MM.1S (cell line): ENCODE data around the gene MRPS21.
A peak's percentile ranks its signal among the peaks of the same experiment; 100 is the strongest.

Experiments used
- DNase-seq: peaks from one replicate; pipeline ENCODE4 v3.0.0-alpha.2; 2015
- H2AFZ ChIP-seq: fragments of 300-600 bp; sonication (generic); 2 replicates; pipeline ENCODE4 v1.6.0; 2016; ENCODE audit warnings: antibody characterized with exemption, low read length
- H3F3A ChIP-seq: fragments of 300-600 bp; sonication (generic); 2 replicates; pipeline ENCODE4 v1.6.1; 2016; ENCODE audit warnings: mild to moderate bottlenecking, antibody characterized with exemption, low read length, moderate library complexity, mixed read lengths; ENCODE audit not compliant: insufficient read depth
- H3K27ac ChIP-seq: fragments of 300-600 bp; sonication (generic); 2 replicates; pipeline ENCODE4 v1.5.1; 2016; ENCODE audit warnings: mild to moderate bottlenecking, low read length
- H3K27me3 ChIP-seq: fragments of 300-600 bp; sonication (generic); replicated peaks from 2 replicates; pipeline ENCODE4 v1.6.0; 2016; ENCODE audit warnings: low read length; ENCODE audit not compliant: insufficient read depth
- H3K36me3 ChIP-seq: fragments of 300-600 bp; sonication (generic); replicated peaks from 2 replicates; pipeline ENCODE4 v1.6.1; 2016; ENCODE audit warnings: mild to moderate bottlenecking, low read length, mixed read lengths; ENCODE audit not compliant: insufficient read depth
- H3K4me1 ChIP-seq: fragments of 300-600 bp; sonication (generic); 2 replicates; pipeline ENCODE4 v1.6.1; 2016; ENCODE audit warnings: low read length, mixed read lengths
- H3K4me2 ChIP-seq: fragments of 300-600 bp; sonication (generic); 2 replicates; pipeline ENCODE4 v1.6.0; 2016; ENCODE audit warnings: low read depth, low read length
- H3K4me3 ChIP-seq: fragments of 300-600 bp; sonication (generic); 2 replicates; pipeline ENCODE4 v1.5.1; 2016; ENCODE audit warnings: low read length, mixed read lengths
- H3K79me2 ChIP-seq: fragments of 300-600 bp; sonication (generic); 2 replicates; pipeline ENCODE4 v1.6.1; 2016; ENCODE audit warnings: mixed run types, low read length, mixed read lengths
- H3K9ac ChIP-seq: fragments of 300-600 bp; sonication (generic); 2 replicates; pipeline ENCODE4 v1.6.1; 2016; ENCODE audit warnings: low read length, mixed read lengths
- H3K9me2 ChIP-seq: fragments of 300-600 bp; sonication (generic); replicated peaks from 2 replicates; pipeline ENCODE4 v1.6.1; 2016; ENCODE audit warnings: mild to moderate bottlenecking, low read length, mixed read lengths; ENCODE audit not compliant: insufficient read depth
- H3K9me3 ChIP-seq: fragments of 300-600 bp; sonication (generic); replicated peaks from 2 replicates; pipeline ENCODE4 v1.6.1; 2016; ENCODE audit warnings: mild to moderate bottlenecking, low read length, mixed read lengths; ENCODE audit not compliant: insufficient read depth
- H4K20me1 ChIP-seq: fragments of 300-600 bp; sonication (generic); 2 replicates; pipeline ENCODE4 v1.6.1; 2016; ENCODE audit warnings: mild to moderate bottlenecking, low read length, moderate library complexity, mixed read lengths; ENCODE audit not compliant: insufficient read depth
- EZH2 ChIP-seq: fragments of 300-600 bp; sonication (generic); optimal IDR thresholded peaks from 2 replicates; pipeline ENCODE3; 2017; ENCODE audit warnings: low read depth, mild to moderate bottlenecking, antibody characterized with exemption, low read length, mixed read lengths
- EZH2phosphoT487 ChIP-seq: fragments of 300-600 bp; sonication (generic); IDR thresholded peaks from 2 replicates; pipeline ENCODE4 v1.6.1; 2018; ENCODE audit warnings: antibody characterized with exemption, low read length
- TF ChIP-seq, protein P1 (sequence below): fragments of 300-600 bp; sonication (generic); IDR thresholded peaks from 2 replicates; pipeline ENCODE4 v1.5.1; 2016; ENCODE audit warnings: antibody characterized with exemption, low read length, mixed read lengths

MRPS21 gene

DNA sequence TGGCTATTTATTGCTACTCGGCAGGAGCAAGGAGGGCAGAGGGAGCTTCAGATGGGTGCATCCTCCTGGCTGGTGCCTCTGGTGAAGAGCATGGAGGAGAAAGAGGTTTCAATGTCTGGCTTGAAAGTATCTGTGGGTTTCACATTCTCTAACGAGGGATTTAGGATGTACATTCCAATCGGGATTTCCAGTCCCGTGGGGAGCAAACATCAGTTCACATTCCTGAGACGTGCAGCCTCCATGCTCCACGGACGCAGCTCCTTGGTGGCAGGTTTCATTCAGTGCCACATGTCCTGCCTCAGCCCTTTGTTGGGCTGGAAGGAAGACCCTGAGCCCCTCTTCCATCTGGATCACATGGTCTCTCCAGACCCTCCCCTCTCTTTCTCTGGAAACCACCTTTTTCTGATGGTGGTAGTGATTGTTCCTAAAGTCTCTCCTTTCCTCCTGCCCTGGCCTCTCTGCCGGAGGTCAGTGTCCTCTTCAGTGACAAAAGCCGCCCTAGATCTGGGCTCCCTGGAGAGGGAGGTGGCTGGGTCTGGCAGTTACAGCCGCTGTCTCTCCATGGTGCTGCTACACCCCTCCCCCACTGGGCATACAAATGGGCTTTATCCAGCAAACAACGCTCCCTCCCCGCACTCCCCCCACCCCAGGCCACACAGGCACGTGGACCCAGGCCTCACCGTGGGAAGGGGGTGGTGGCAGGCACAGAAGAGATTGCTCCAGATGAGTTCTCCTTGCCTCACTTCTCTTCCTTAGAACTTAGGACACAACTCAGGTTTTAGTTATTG lies 36.9 kb upstream of the MRPS21 start:
- peaks cover 8% of the 10 kb centered on the region for H3K4me1 ChIP-seq
- peak overlapping the region; percentile 76; the same call in 1 of the 2 replicates for H3K4me2 ChIP-seq
- H3K9ac ChIP-seq = no peak overlapping the region
- no peaks in the 10 kb centered on the region for H3K9me3 ChIP-seq
- H2AFZ ChIP-seq = peak overlapping the region; percentile 81
- no peak overlapping the region for H3K4me3 ChIP-seq
- H3K79me2 ChIP-seq = no peaks in the 10 kb centered on the region
- TF ChIP-seq, protein P1, sequence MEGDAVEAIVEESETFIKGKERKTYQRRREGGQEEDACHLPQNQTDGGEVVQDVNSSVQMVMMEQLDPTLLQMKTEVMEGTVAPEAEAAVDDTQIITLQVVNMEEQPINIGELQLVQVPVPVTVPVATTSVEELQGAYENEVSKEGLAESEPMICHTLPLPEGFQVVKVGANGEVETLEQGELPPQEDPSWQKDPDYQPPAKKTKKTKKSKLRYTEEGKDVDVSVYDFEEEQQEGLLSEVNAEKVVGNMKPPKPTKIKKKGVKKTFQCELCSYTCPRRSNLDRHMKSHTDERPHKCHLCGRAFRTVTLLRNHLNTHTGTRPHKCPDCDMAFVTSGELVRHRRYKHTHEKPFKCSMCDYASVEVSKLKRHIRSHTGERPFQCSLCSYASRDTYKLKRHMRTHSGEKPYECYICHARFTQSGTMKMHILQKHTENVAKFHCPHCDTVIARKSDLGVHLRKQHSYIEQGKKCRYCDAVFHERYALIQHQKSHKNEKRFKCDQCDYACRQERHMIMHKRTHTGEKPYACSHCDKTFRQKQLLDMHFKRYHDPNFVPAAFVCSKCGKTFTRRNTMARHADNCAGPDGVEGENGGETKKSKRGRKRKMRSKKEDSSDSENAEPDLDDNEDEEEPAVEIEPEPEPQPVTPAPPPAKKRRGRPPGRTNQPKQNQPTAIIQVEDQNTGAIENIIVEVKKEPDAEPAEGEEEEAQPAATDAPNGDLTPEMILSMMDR = no peak
- H4K20me1 ChIP-seq = no peaks in the 10 kb centered on the region
- peaks cover 24% of the 10 kb centered on the region for H3K27me3 ChIP-seq
- no peaks in the 10 kb centered on the region for H3K36me3 ChIP-seq
- no peak overlapping the region for H3K27ac ChIP-seq
- H3F3A ChIP-seq = peaks cover 3% of the 10 kb centered on the region; the same call in 1 of the 2 replicates
- DNase-seq = no peak
- H3K9me2 ChIP-seq = no peaks in the 10 kb centered on the region

DNA sequence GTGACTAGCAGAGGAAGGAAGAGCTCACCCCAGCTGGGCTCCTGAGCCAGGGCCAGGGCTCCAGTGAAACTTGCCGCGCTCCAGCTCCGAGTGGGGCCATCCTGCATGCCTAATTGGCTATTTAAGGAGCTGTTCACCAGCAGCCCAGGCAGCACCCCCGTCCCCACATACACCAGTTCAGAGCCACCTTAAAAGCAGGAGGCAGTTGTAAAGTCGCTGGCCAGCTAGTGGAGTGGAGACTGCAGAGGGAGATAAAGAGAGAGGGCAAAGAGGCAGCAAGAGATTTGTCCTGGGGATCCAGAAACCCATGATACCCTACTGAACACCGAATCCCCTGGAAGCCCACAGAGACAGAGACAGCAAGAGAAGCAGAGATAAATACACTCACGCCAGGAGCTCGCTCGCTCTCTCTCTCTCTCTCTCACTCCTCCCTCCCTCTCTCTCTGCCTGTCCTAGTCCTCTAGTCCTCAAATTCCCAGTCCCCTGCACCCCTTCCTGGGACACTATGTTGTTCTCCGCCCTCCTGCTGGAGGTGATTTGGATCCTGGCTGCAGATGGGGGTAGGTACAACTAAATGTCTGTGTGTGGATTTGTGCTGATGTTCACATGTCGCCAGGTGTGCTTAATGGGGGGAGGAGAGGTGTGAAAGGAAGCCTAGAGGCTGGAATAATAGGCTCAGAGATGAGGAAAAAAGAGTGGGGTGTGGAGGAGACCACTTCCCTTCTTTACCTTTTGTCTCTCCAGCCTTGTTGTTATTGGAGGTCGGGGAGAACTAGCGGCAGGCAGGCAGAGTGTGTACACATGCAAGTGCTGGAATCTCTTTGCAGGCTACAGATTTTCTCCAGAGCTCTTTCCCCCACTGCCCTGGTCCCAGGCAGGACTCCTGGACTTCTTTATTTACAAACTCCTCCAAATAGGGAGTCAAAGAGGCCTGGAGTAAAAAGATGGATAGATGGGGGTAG lies 35.8 kb upstream of the MRPS21 start, which contains the start of gene CA14:
Gene CA14 (plus strand): TSS at position 151 of the 962 bp plus-strand sequence. CDS start 355 bp downstream, at position 506.
- peaks cover 24% of the 10 kb centered on the region for H3K27me3 ChIP-seq
- H3K27ac ChIP-seq = no peak within 1 kb of the TSS
- no peak within 1 kb of the TSS for H3K4me3 ChIP-seq
- DNase-seq = no peak
- no peaks in the 10 kb centered on the region for H3K9me2 ChIP-seq
- no peak within 1 kb of the TSS for H3K4me2 ChIP-seq
- H3K9ac ChIP-seq = no peak within 1 kb of the TSS
- no peaks in the 10 kb centered on the region for H4K20me1 ChIP-seq
- TF ChIP-seq EZH2phosphoT487 = no peak
- no peak for TF ChIP-seq EZH2
- TF ChIP-seq, protein P1 = no peak
- H2AFZ ChIP-seq = no peak within 1 kb of the TSS
- no peaks in the 10 kb centered on the region for H3K9me3 ChIP-seq
- H3K36me3 ChIP-seq = no peaks in the 10 kb centered on the region
- H3K79me2 ChIP-seq = no peaks in the 10 kb centered on the region
- peaks cover 3% of the 10 kb centered on the region; the same call in 1 of the 2 replicates for H3F3A ChIP-seq
- H3K4me1 ChIP-seq = peaks cover 8% of the 10 kb centered on the region

DNA sequence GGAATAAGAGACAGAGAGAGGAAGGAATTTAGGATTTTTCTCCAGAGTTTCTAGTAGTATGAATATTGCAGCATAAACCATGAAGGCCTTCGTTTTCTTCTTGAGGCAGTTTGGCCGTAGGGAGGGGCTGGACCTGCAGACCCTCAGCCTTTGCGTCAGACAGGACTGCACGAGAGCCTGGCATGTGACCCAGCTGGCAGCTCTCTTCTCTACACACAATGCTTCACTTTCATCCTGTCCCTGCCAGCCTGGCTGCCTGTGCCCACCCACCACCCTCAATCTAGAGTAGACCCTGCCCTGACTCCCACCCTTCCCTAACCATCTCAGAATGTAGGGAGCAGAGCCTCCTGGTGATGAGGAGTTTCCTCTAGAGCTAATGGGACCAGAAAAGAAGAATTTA lies 34.4 kb upstream of the MRPS21 start:
- no peak overlapping the region for H3K4me3 ChIP-seq
- H3K9me2 ChIP-seq = no peaks in the 10 kb centered on the region
- H3F3A ChIP-seq = peaks cover 3% of the 10 kb centered on the region; the same call in 1 of the 2 replicates
- no peak overlapping the region for H2AFZ ChIP-seq
- H3K4me1 ChIP-seq = peaks cover 8% of the 10 kb centered on the region
- no peak overlapping the region for H3K9ac ChIP-seq
- TF ChIP-seq EZH2phosphoT487 = no peak
- TF ChIP-seq, protein P1 = no peak
- TF ChIP-seq EZH2 = no peak
- no peak for DNase-seq
- no peaks in the 10 kb centered on the region for H3K79me2 ChIP-seq
- H3K27me3 ChIP-seq = peaks cover 24% of the 10 kb centered on the region
- no peaks in the 10 kb centered on the region for H3K36me3 ChIP-seq
- no peak overlapping the region for H3K4me2 ChIP-seq
- no peak overlapping the region for H3K27ac ChIP-seq
- H4K20me1 ChIP-seq = no peaks in the 10 kb centered on the region
- H3K9me3 ChIP-seq = no peaks in the 10 kb centered on the region
